GM21381 (cell line): ENCODE results near the gene STARD13.

Experiments
- ATAC-seq: cut with Tn5 transposase; IDR thresholded peaks from one replicate; pipeline ENCODE4 v1.9.1; 2021; ENCODE audit warnings: mild to moderate bottlenecking, moderate library complexity; ENCODE audit not compliant: unreplicated experiment

The STARD13 gene

DNA sequence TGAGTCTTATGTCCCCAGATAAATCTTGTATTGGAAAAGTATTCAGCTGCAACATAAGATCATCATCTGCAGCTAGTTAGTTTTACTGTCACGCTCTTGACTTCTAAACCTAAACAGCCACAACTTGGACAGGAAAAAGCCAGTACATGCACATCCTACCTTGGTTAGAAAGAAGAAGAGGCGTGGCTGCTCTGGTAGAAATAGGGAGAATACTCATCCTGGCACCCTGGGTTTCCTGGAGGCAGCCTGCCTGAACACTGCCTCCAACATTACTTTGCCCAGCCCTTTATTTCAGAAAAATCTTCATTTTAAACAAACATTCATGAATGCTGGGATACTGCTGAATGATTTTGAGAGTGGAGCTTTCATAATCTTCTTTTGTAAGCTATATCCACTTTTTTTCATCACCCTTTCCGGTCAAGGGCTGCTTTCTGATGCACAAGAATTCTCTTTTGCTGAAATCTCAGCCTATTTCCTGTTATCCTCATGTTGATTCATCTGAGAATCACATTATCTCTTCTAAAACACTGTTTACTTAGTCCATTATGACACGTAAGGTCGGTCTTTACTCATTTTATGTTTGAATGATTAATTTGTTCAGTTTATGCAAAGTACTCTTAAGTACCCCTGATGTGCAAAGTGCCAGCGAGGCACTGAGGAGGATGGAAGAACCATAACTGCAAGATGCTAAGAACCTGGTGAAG lies 55.2 kb downstream of the STARD13 start:
- no peak for ATAC-seq

- no peak for ATAC-seq
Observed at GRCh38 chr13:33229446-33230177, 55.9 kb downstream of the STARD13 start.

DNA sequence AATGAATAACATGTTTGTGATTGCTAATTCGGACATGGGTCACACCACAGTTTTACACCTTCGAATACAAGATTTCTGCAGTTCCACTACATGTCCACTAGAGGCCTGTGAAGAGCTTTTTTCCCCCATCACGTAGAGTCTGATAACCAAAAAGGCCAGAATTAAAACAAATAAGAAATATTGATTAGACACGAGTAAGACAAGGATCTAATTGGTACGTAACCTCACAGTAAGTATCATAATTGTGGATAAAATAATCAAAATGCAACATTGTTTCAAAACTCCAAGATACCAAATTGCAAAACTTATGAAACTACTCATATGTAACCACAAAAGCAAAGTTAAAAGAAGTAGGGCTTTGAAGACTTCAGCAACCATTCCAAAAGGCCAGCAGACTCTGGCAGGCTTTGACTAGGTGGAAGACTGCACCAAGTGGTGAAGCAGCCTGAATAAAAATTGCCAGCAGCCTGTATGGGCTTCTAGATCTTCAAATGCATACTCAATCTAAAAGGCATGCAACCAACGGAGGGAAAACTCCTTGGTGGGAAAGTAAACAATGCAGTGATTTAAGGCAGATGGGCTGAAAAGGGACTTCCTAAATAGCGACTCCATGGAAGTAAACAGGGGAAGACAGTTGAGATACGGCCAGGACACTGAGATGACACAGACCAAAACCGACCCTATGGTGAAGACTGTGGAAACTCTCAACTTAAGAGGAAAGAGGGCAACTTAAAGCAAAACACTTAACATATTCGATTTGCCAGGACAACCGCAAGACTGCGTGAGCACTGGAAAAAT lies 56.7 kb downstream of the STARD13 start:
- ATAC-seq: peak; percentile 64

DNA sequence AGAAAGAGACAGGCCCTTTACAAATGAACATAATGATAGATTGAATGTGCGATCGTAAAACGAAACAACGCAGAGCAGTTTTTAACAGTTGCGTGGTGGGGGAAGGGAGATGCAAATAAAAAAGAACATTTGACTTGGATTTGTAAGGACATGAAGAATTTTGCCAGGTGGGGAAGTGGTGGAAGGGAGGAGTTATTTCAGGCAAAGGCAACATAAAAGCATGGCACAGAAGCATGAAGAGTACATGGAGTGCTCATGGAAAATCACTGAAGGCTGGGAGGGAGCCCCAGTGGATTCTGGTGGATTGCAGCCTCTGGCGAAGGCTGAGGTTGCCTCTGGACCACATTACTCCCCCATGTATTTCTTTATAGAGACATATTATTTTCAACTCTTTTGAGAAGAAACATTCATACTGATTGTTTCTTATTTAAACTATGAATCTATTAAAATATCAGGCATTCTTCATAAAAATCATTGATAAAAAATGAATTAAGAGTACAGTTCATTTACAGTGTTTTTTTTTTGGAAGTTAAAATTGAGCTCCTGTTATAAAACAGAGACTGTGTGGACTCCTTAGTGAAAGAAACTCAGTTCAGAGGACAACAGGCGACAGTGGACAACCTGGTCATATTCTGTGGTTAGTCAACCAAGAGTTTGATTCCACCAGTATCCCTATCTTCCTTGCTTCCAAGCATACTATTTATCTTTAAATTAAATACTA lies 57.5 kb downstream of the STARD13 start:
- no peak for ATAC-seq

GRCh38 chr13:33224686-33225085 lies 60.9 kb downstream of the STARD13 start:
- no peak for ATAC-seq

DNA sequence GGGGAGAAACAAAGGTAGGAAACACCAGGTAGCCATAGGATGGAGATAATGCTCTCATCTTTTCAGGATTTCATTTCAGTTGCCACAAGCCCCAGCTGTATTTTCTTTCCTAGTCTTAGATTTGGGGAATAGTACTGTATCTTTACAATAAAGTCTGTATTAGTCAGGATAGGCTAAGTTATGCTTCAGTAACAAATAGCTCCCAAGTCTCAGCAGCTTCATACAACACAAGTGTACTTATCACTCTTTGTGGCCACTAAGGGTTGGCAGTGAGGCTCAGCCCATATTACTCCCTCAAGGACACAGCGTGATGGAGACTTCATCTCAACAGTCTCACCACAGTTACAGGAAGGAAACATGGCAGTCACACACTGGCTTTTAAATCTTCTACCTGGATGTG lies 61.4 kb downstream of the STARD13 start:
- ATAC-seq: no peak

DNA sequence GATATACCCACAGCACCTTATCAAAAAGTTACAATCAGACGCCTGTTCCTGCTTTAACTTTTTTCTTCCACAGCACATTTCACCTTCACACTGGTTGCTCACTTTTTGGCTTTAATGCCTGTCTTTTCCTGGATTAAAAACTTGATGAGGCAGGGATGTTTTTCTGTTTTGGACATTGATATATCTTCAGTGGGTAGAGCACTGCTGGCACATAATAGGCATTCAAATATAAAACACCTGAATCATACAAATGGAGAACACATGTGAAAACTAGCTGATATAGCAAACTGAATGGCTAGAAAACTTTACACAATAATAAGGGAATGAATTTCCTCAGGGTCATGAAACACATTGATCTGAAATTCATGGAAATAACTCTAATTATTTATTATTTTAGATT lies 65.6 kb downstream of the STARD13 start:
- no peak for ATAC-seq

DNA sequence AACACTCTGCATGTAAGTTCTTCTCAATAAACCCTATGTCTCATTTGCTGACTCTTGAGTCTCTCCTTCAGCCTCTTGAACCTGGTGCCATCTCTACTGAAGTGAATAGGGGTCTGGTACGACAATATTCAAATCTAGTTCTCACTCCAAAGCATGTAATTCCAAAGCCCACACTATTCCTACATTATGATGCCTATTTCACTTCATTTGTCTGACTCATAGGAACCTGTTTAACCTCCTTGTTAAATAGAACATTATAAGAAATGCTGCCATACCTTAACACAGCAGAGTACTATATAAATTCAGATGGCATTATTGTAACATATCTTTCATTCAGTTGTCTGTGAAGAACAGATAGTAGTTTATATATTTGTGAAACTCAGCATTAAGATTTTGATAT lies 67.1 kb downstream of the STARD13 start:
- ATAC-seq: no peak

GRCh38 chr13:33218020-33218419 lies 67.5 kb downstream of the STARD13 start:
- no peak for ATAC-seq

GRCh38 chr13:33217256-33217655 lies 68.3 kb downstream of the STARD13 start:
- no peak for ATAC-seq

GRCh38 chr13:33213797-33214196 lies 71.8 kb downstream of the STARD13 start:
- no peak for ATAC-seq

DNA sequence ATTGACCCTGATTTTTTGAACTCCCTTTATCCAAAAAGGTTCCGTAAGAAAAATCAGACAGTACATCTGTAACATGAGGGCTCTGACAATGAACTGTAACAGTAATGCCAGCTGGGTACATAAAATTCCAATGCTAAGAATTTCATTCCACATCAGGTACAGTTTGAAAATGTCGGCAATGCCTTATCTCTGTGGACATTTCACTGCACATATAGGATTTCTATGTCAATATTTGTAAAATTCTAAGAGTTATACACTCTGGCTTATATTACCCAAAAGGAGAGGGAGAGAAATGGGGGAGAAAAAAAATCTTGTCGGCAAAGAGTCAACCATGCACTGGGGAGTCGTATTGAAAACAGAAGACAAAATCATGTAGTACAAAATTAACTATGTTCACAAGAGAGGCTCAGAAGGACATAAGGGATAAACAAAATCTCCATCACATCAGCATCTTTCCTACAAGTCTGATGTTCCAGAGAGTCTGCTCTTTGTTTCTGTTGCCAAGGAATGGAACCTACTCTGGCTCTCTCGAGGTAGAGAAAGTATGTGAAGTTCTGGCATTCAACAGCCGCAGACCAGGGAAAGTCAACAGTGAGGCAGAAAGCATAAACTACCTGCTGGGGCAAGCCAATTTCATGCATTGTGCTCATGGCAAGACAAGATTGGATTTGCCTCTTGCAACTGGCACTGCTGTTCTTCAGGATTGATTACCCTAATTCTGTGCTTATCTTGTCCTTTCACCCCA lies 72.4 kb downstream of the STARD13 start:
- no peak for ATAC-seq

DNA sequence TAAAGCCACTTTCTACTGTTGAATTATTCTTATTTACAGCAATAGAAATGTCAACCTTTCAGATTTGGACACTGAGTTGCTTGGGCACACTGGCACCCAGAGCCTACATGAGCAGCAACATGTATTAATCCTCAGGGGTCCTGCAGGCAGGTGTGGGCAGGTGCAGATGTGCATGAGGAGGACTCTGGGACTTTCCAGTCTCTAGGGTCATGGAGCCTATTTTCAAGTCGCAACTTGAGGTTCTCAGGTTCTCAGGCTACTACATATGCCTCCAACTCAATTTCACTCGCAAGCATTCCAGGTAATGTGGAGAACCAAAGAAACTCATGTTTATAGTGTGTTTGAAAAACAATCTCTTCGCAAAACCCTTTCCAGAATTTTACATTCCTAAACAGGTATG lies 73.2 kb downstream of the STARD13 start:
- no peak for ATAC-seq

DNA sequence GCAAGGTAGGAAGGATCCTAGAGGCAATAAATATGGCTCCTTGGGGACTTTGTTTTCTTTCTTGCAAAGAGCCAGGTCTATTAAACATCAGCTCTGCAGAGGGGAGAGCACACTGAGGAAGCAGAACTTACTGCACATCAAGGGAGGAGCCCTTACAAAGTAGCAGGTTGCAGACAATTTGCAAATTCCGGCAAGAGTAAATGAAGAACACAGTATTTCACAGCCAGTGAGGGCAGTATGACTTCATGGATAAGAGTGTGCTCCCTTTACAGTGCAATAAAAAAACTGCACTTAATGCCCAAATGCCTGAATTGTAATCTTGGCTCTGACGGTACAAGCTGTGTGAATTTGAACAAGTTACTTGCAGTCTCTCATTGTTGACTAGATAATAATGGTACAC lies 75.5 kb downstream of the STARD13 start:
- no peak for ATAC-seq

- no peak for ATAC-seq
Observed at GRCh38 chr13:33208290-33209220, 77.0 kb downstream of the STARD13 start.

DNA sequence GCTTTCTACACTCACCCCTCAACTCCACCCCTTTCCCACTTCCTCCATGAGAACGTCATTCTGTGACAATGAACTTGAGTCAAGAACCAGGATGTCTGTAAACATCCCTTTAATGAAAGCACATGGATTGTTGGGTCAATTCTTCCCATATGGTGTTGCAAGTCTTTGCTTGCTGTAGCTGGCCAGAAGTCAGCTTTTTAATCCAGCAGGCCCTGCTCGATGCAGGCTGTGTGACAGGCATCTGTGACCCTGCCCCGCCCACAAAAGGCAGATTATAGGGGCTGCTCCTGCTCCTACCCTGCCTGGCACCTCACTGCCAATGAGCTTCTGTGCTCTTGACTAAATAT lies 78.0 kb downstream of the STARD13 start:
- no peak for ATAC-seq

DNA sequence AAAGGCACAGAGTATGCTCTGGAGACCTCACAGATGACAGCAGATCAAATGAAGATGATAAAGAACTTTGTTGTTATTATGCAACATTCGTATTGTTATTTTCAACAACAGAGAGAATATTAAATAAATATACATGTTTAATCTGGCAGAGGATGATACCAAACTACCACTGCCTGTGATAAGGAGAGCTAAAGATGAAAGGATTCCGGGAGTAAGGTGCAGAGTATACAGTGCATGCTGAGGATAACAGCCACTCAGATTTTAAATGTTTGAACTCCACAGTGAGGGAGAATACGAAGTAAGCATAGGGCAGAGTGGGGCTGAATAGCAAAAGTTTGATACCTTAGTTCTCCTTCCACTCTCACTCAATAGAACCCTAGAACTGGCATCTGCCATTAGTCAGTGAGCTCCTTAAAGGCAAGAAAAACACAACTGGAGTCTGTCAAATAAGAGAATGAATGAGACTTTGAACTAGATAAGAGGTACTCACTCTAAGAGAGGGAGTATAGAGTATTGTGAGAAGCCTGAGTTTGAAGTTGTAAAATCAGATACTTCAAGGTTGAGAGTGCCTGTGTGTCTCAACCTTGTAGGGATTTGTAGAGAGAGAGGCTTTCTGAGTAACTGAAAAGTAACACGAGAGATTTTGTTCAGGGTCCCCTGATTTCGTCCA lies 78.5 kb downstream of the STARD13 start:
- ATAC-seq: no peak

DNA sequence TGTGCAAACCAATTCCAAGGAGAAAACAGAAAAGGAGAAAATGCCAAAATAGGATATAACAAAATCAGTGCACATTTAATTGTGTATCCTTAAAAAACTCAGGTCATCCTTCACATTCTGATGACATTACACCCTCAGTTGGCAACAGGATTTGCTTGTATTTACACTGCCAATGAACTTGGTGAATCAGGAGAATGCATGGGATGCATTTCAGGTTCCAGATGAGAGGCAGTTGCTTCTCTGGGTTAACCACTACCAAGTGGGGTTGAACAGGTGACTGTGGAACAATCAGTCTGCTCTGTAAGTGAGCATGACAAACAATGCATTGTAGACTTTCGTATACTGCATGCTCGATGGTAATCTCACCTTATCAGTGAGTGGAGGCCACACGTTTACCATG lies 79.1 kb downstream of the STARD13 start:
- no peak for ATAC-seq

DNA sequence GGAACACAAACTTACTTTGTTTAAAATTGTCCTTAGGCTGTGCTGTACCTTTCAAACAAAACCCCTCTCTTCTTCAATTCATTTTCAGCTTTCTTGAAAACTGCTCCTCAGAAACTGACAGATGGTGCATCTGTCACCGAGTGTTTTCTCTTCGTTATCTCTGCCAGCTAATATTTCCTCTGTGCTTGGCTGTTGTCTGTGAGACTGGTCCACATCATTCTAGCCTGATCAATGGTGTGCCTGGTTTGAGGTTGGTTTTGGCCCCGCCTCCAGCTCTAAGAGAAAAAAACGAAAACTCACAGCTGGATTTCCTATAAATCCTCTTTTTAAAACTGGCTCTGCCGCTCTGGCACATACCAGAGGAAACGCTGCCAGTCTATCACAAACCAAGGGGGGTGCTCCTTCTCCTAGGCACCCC lies 79.7 kb downstream of the STARD13 start:
- peak; percentile 56 for ATAC-seq
